ENCODE data around the gene WNT9B.

The WNT9B gene, protein sequence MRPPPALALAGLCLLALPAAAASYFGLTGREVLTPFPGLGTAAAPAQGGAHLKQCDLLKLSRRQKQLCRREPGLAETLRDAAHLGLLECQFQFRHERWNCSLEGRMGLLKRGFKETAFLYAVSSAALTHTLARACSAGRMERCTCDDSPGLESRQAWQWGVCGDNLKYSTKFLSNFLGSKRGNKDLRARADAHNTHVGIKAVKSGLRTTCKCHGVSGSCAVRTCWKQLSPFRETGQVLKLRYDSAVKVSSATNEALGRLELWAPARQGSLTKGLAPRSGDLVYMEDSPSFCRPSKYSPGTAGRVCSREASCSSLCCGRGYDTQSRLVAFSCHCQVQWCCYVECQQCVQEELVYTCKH

GRCh38 chr17:46851029-46851741 is at the start of gene WNT9B:
Gene WNT9B, plus strand, starts transcription at chr17:46851583. Its CDS starts 56 bp downstream, at chr17:46851639.
- H3K4me3 ChIP-seq (ENCODE audit: low read depth, low read length) = peak within 1 kb of the TSS; percentile 63

DNA sequence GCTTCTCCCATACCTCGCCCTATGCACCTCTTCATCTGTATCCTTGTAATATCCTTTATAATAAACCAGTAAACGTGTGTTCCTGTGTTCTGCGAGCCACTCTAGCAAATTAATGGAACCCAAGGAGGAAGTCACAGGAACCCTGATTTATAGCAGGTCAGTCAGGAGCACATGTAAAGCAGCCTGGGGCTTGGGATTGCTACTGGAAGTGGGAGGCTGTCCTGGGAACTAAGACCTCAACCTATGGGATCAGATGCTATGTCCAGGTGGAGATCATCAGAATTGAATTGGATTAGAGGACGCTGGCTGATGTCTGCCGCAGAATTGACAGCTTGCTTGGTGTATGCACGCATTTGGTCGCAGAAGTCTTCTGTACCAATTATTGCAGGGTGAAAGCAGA is 48.6 kb upstream of the WNT9B start:
- H3K4me3 ChIP-seq (ENCODE audit: low read depth, low read length) = no peak overlapping the region

DNA sequence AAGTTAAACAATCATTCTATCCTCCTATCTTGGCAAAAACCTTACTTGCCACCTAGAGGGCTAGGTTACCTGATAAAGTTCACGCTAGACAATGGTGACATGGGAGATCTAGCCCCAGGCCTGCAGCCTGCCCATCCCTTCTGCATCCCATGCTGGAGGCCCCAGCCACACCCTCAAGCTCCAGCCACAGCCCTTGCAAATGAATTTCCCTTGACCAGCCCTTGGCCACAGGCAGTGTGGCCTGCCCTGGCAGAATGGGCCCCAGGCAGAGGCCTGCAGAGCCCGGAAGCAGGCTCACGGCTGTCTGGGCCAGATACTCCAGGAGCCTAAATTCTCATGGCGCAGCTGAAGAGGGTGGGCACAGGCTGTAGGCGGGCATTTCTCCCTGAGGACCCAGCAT is 47.8 kb upstream of the WNT9B start:
- no peak overlapping the region for H3K4me3 ChIP-seq (ENCODE audit: low read depth, low read length)

DNA sequence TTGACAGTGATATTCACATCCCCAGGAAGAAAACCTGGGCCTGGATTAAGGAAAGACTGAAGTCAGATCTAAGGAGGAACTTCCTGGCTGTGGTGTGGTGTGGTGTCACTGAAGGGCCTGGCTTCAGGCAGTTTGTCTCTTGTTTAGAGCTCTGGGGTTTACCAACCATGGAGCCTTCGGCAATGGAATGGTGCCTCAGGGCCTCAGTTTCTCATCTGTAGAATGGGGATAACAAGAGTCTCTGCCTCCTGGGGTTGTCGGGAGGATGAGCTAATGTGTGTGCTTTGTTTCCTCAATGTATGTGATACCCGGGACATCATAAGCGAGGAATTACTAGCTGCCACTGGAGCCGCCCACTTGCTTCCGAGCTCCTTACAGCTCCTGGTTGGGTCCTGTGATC is 45.6 kb upstream of the WNT9B start:
- no peak overlapping the region for H3K4me3 ChIP-seq (ENCODE audit: low read depth, low read length)

- no peak overlapping the region for H3K4me3 ChIP-seq (ENCODE audit: low read depth, low read length)
Measured at GRCh38 chr17:46809110-46809571, 42.2 kb upstream of the WNT9B start.

- H3K4me3 ChIP-seq (ENCODE audit: low read depth, low read length) = no peak overlapping the region
Measured at GRCh38 chr17:46810837-46811236, 40.5 kb upstream of the WNT9B start.

- no peak overlapping the region for H3K4me3 ChIP-seq (ENCODE audit: low read depth, low read length)
Measured at GRCh38 chr17:46811978-46812583, 39.3 kb upstream of the WNT9B start.

GRCh38 chr17:46812624-46813318 is 38.6 kb upstream of the WNT9B start:
- H3K4me3 ChIP-seq (ENCODE audit: low read depth, low read length) = no peak overlapping the region

- no peak overlapping the region for H3K4me3 ChIP-seq (ENCODE audit: low read depth, low read length)
Measured at GRCh38 chr17:46813920-46814319, 37.5 kb upstream of the WNT9B start.

GRCh38 chr17:46814446-46814845 is 36.9 kb upstream of the WNT9B start:
- H3K4me3 ChIP-seq (ENCODE audit: low read depth, low read length) = no peak overlapping the region

DNA sequence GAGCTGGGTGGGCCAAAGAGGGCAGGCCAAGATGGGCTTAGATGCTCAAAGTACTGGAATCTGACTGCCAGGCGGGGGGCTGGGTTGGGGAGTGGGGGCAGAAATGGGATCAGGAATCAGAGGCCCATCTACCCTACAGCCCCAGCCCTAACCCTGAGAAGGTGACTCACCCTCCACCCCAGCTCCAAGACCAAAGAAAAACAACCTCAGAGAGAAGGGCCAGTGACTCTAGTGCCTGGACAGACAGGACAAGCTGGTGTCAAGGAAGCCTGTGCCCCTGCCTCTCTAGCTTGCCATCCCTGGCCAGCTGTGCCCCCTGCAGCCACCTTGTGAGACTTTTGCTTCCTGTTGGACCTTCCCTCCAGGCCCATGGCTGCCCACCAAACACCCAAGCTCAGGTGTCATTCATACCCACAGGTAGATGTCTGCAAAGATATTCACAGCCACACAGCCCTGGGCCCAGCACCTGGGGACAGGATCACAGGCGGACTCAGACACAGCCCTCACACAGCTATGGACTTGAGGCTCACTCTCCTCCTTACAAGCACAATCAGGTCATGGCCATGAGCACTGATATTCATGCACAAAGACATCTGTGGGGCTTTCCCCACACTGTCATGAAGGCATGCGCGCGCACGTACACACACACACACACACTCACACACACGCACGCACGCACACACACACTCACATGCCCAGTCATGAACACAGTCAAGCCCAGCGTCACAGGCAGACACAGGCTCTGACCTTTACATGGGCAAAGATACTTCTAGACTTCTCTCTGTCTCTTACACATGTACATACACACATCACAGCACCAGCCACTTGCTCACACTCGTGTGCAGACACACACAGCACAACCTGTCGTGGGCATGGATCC is 35.7 kb upstream of the WNT9B start:
- no peak overlapping the region for H3K4me3 ChIP-seq (ENCODE audit: low read depth, low read length)

DNA sequence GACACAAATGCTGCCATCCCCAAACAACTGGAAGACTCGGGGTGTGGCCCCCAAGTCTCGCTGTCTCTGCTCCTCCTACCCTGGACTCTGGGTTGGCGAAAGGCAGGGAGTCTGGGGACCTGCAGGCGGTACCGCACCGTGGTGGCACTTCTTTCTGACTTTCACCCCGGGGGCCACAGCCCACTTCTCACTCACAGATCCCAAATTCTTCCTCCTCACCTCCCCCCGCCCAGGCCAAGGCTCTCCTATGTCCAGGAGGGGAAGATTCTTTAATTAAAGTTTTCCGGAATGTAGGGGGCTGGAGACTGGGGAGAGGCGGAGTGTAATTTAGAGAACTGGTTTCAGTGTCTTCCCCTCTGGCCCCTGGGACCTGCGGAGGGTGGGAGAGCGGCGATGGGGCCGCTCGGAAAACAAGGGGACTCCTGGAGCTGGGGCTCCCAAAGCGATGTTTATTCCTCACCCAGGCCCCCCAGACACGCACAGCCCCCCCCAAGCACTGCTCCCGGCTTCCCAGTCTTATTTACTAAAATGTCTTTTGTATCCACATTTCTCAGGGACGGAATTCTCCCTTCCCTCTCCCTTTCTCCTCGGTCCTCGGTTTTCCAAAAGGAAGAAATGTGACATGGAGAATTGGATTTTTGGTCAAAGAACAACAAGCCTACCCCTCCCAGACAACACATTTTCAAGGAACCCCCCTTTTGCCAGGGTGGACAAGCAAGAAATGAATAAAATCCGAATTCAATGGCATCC is 34.1 kb upstream of the WNT9B start:
- H3K4me3 ChIP-seq (ENCODE audit: low read depth, low read length) = peak overlapping the region; percentile 13

DNA sequence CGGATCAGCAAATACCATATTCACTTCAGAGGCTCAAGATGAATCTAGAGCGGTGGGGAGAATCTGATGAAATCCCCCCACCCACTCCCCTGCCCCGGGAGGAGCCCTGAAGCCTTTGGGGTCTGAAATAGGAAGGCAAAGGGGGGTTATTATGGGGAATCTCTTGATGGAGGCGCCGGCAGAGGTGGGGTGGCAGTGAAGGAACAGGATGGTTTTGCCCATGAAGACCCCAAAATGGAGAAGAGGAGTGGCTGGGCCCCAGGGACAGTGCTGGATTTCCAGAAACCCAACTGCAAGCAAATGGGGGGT is 33.5 kb upstream of the WNT9B start:
- H3K4me3 ChIP-seq (ENCODE audit: low read depth, low read length) = peak overlapping the region; percentile 13

DNA sequence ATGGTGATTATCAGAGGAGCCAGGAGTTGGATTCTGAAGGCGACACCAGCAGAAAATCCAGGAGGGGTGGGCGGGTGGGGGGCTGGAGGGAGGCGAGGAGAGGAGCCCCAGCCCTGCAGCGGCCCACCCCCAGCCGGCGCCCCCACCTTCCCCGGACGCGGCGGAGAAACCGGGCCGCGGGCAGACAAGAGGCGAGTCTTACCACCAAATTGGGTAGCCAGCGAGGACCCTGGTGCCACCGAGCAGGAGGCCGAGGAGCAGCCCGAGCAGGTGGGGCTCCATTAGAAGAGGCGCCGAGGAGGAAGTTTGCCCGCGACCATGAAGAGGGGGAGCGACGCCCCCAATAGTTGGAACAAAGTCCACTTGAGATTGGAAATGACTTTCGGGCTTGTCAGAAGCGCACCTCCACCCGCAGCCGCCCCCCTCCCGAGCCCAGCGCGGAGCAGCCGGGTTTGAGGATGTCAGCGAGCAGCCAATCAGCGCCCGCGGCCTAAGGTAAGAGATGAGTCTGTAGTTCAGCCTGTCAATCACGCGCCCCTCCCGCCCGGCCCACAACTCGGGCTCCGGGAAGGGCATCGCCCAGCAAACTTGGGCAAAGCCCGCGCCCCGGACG is 33.0 kb upstream of the WNT9B start, which contains the start of gene WNT3:
WNT3 (minus strand) TSS at position 377 of the 613 bp plus-strand sequence; CDS start at position 282, 95 bp downstream.
- H3K4me3 ChIP-seq (ENCODE audit: low read depth, low read length) = peak within 1 kb of the TSS; percentile 65

GRCh38 chr17:46818929-46819859 is 32.2 kb upstream of the WNT9B start:
- peak overlapping the region; percentile 28 for H3K4me3 ChIP-seq (ENCODE audit: low read depth, low read length)

- H3K4me3 ChIP-seq (ENCODE audit: low read depth, low read length) = no peak overlapping the region
Measured at GRCh38 chr17:46819906-46820351, 31.5 kb upstream of the WNT9B start.

DNA sequence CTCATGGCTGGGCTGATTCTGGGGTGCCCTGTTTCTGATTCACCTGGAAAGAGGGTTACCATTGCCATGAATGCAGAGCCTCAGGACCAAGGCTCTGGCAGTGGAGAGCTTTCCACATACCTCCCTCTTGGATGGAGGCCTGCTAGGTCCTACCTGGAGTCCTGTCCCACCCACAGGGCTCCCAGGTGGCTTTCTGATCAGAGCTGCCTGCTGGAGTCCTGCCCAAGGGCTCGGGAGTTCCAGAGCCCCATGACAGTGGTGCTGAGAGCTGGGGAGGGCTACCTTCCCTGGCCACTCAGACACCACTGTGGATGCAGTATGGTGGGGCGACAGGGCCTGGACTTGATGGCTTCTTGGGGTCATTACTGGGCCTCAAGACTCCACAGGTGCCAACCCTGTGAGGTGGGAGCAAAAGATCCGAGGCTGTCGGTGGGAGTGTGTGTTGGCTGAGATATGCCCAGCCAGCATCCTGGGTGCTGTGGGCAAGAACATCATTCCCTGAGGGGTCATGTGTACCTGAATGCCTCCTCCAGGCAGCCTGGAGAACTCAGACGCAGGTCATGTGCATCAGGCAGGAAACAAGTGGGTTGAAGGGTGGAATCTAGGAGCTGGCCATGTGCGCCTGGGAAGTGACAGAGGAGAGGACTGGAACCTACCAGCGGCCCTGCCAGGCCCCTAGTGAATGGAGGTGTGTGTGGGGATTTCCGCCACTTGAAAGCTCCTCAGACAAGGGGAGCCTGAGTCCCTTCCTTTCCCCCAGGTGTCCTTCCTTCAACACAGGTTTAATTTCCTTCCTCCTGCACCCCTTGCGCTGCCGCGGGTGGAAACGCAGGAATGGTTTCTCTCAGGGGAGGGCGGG is 30.6 kb upstream of the WNT9B start:
- H3K4me3 ChIP-seq (ENCODE audit: low read depth, low read length) = no peak overlapping the region
